K562 (cell line): Measurements from ENCODE around the gene RNF207. TPM values are rescaled to one million over a fixed set of nuclear protein-coding genes. Genes with fewer than 3 reads are reported as not detected.
A peak's percentile ranks its signal among the peaks of the same experiment; 100 is the strongest.

Experiments
- ATAC-seq: fragments of 200-7000 bp; cut with Tn5 transposase; 3 replicates; pipeline ENCODE4 v1.9.1; 2020; ENCODE audit warnings: moderate library complexity
- BruUV-seq: library from RNA; stranded (reverse); fragments of 400-500 nt; replicated peaks from 2 replicates; lab custom pipeline; 2021; lab: Mats Ljungman, UMichigan
- CTCF ChIA-PET: fragments of 300-600 bp; formaldehyde crosslinking; extraction: SDS; loops from one replicate; lab custom pipeline; 2021; ENCODE audit warnings: low intra/inter-chr PET ratio; lab: Yijun Ruan, JAX
- POLR2A ChIA-PET: fragments of 300-600, 350-650 bp; sonication (Branson Sonifier 250); formaldehyde crosslinking; extraction: SDS; loops from one replicate; lab custom pipeline; 2021; ENCODE audit warnings: antibody characterized with exemption, inconsistent platforms; lab: Yijun Ruan, JAX
- DNase-seq, 4 experiments: peaks; one replicate each; pipeline versions ENCODE4 v3.0.0 to v3.0.0-alpha.2; 2011 to 2018; ENCODE audit warnings: low spot score in 3 of 4, mixed read lengths in 3 of 4; ENCODE audit errors: extremely low read depth in 1 of 4
- FAIRE-seq: peaks from 2 replicates; lab custom pipeline; 2011; peaks lifted over from hg19 to GRCh38; lab: Jason Lieb, UNC
- H2AFZ ChIP-seq: 2 replicates; pipeline ENCODE4 v1.6.0; 2011; ENCODE audit warnings: low read depth, low read length, control low read depth, inconsistent platforms
- H3K27ac ChIP-seq: fragments of 200-600 bp; 3 replicates; pipeline ENCODE4 v1.8.0; 2011; ENCODE audit warnings: low read depth, mild to moderate bottlenecking, control low read depth, inconsistent platforms, low read length, moderate library complexity, mixed read lengths; ENCODE audit errors: extremely low read depth
- H3K27me3 ChIP-seq, 2 experiments: fragments of 300-600 bp in 1 of 2; 2 replicates in 1 of 2; 3 replicates in 1 of 2; pipeline versions ENCODE4 v1.6.0 to v1.8.0; 2011; ENCODE audit warnings: inconsistent platforms in 2 of 2, low read length in 2 of 2, mild to moderate bottlenecking in 1 of 2, mixed read lengths in 1 of 2, moderate library complexity in 1 of 2; ENCODE audit not compliant: control insufficient read depth in 2 of 2, insufficient read depth in 2 of 2
- H3K36me3 ChIP-seq: fragments of 300-600 bp; 3 replicates; pipeline ENCODE4 v1.8.0; 2011; ENCODE audit warnings: mild to moderate bottlenecking, low read length, inconsistent platforms; ENCODE audit not compliant: control insufficient read depth, insufficient read depth
- H3K4me1 ChIP-seq, 2 experiments: fragments of 200-600 bp in 1 of 2; replicated peaks in 1 of 2; 2 replicates in 1 of 2; 3 replicates in 1 of 2; pipeline versions ENCODE4 v1.5.1 to v1.8.0; 2011; ENCODE audit warnings: inconsistent platforms in 2 of 2, low read length in 2 of 2, mild to moderate bottlenecking in 1 of 2, mixed read lengths in 1 of 2, moderate library complexity in 1 of 2; ENCODE audit not compliant: control insufficient read depth in 2 of 2, insufficient read depth in 2 of 2
- H3K4me2 ChIP-seq: 2 replicates; pipeline ENCODE4 v1.6.1; 2011; ENCODE audit warnings: low read length, control low read depth, inconsistent platforms, mixed read lengths; ENCODE audit not compliant: insufficient read depth
- H3K4me3 ChIP-seq: fragments of 200-600 bp; sonication (generic), shearing (Covaris generic); 2 replicates; pipeline ENCODE4 v1.5.1; 2016; ENCODE audit warnings: control low read depth, inconsistent platforms
- H3K79me2 ChIP-seq: fragments of 200-600 bp; 3 replicates; pipeline ENCODE4 v1.8.0; 2011; ENCODE audit warnings: low read length, inconsistent platforms; ENCODE audit not compliant: control insufficient read depth, insufficient read depth
- H3K9ac ChIP-seq, 2 experiments: 2 replicates each; pipeline versions ENCODE4 v1.6.0 to v1.6.1; 2011; ENCODE audit warnings: low read depth in 2 of 2, low read length in 2 of 2, control low read depth in 1 of 2, inconsistent platforms in 1 of 2, mild to moderate bottlenecking in 1 of 2, mixed read lengths in 1 of 2; ENCODE audit not compliant: insufficient read depth in 1 of 2
- H3K9me1 ChIP-seq: one replicate; pipeline ENCODE4 v1.6.0; 2011; ENCODE audit warnings: inconsistent platforms, mild to moderate bottlenecking, low read length, moderate library complexity; ENCODE audit not compliant: control insufficient read depth, insufficient read depth
- H3K9me3 ChIP-seq: replicated peaks from 2 replicates; pipeline ENCODE4 v1.5.1; 2011; ENCODE audit warnings: low read depth, low read length, inconsistent platforms; ENCODE audit not compliant: control insufficient read depth, insufficient read depth
- H4K20me1 ChIP-seq: replicated peaks from 2 replicates; pipeline ENCODE4 v1.6.1; 2011; ENCODE audit warnings: low read length, inconsistent platforms, mixed read lengths; ENCODE audit not compliant: control insufficient read depth, insufficient read depth
- CCNT2 ChIP-seq: IDR thresholded peaks from 2 replicates; pipeline ENCODE4 v1.6.1; 2011; ENCODE audit warnings: borderline replicate concordance, low read depth, mild to moderate bottlenecking, moderate library complexity, mixed read lengths, low read length; ENCODE audit not compliant: insufficient read length; ENCODE audit errors: extremely low read depth
- CTBP1 ChIP-seq: fragments of 450-650 bp; IDR thresholded peaks from 2 replicates; pipeline ENCODE4 v1.6.1; 2016; ENCODE audit warnings: borderline replicate concordance
- DLX4 ChIP-seq: fragments of 250-450 bp; sonication (Bioruptor Pico); IDR thresholded peaks from 2 replicates; pipeline ENCODE4 v1.6.1; 2021; ENCODE audit warnings: mild to moderate bottlenecking
- ELF4 ChIP-seq: fragments of 450-650 bp; formaldehyde crosslinking; IDR thresholded peaks from 2 replicates; pipeline ENCODE4 v1.4.0; 2022; ENCODE audit warnings: missing genetic modification characterization
- KDM2B ChIP-seq: fragments of 250-450 bp; sonication (Bioruptor Pico); IDR thresholded peaks from 2 replicates; pipeline ENCODE4 v1.8.0; 2021; ENCODE audit warnings: mild to moderate bottlenecking, moderate library complexity
- MCM7 ChIP-seq, 2 experiments: fragments of 450-650 bp; IDR thresholded peaks; 2 replicates each; pipeline ENCODE4 v1.6.1; 2016 to 2018
- NFIC ChIP-seq: fragments of 450-650 bp; IDR thresholded peaks from 2 replicates; pipeline ENCODE4 v1.6.1; 2017; ENCODE audit warnings: mild to moderate bottlenecking, inconsistent platforms
- PHF8 ChIP-seq: fragments of 200-600 bp; sonication (generic); IDR thresholded peaks from 2 replicates; pipeline ENCODE4 v1.6.1; 2012; ENCODE audit warnings: mixed run types, mild to moderate bottlenecking, inconsistent platforms, low read length, moderate library complexity, borderline replicate concordance
- RB1 ChIP-seq: fragments of 450-650 bp; IDR thresholded peaks from 2 replicates; pipeline ENCODE4 v1.6.1; 2017; ENCODE audit warnings: low read depth, mild to moderate bottlenecking
- U2AF1 ChIP-seq: fragments of 200-400 bp; formaldehyde crosslinking; optimal IDR thresholded peaks from 2 replicates; pipeline ENCODE3; 2017; ENCODE audit warnings: mild to moderate bottlenecking, low read depth, low read length, moderate library complexity
- ZNF143 ChIP-seq: sonication (generic); formaldehyde crosslinking; IDR thresholded peaks from 2 replicates; pipeline ENCODE4 v1.9.0; 2022; ENCODE audit warnings: mild to moderate bottlenecking, missing genetic modification reagents
- ZNF263 ChIP-seq: sonication (generic); formaldehyde crosslinking; IDR thresholded peaks from 2 replicates; pipeline ENCODE4 v1.8.0; 2022; ENCODE audit warnings: mild to moderate bottlenecking, missing genetic modification reagents, borderline replicate concordance
- WGBS: fragments of 100-300 bp; shearing (Covaris generic); methylation state at CpG from one replicate; pipeline ENCODE4 v1.1.6; 2016; ENCODE audit warnings: low coverage, mixed read lengths; ENCODE audit not compliant: insufficient coverage; ENCODE audit errors: missing lambda C conversion rate; 5-methylcytosine and 5-hydroxymethylcytosine counted together
- in situ Hi-C: fragments of 300-500 bp; cut with MboI; formaldehyde crosslinking; loops from 4 replicates; pipeline ENCODE4 v1.15.0; 2018; ENCODE audit warnings: inconsistent platforms, mixed read lengths
- intact Hi-C: fragments of 100-400 bp; cut with micrococcal nuclease; formaldehyde crosslinking; loops from 2 replicates; pipeline ENCODE4 v1.14.2; 2022
- polyA plus RNA-seq, 8 experiments: library from polyadenylated mRNA; depleted of rRNA in 4 of 8; stranded (reverse) in 5 of 8; unstranded in 3 of 8; fragments of >200 nt; fragmentation: Nextera tagmentation in 2 of 8; fragmentation: Illumina TruSeq in 1 of 8; extraction: Ambion mirVana in 2 of 8; extraction: Trizol in 1 of 8; gene quantifications; 2 replicates each; pipeline versions ENCODE4 v1.2.1 to v1.2.3, GENCODE V29; 2011 to 2014; ENCODE audit warnings: inconsistent platforms in 1 of 8, missing spikeins in 1 of 8
- total RNA-seq, 7 experiments: library from RNA; depleted of rRNA in 6 of 7; stranded (reverse); fragments of >200 nt in 6 of 7; fragmentation: Illumina TruSeq in 2 of 7; extraction: Trizol in 2 of 7; gene quantifications; 2 replicates each; pipeline versions ENCODE4 v1.2.1 to v1.2.3, GENCODE V29; 2011 to 2021; ENCODE audit warnings: low replicate concordance in 1 of 7
- TF ChIP-seq, protein P1 (sequence below): fragments of 250-450 bp; sonication (Bioruptor Pico); IDR thresholded peaks from 2 replicates; pipeline ENCODE4 v1.8.0; 2021; ENCODE audit warnings: moderate library complexity, mild to moderate bottlenecking, inconsistent platforms
- TF ChIP-seq, protein P2 (sequence below), 3 experiments: fragments of 200-800 bp in 1 of 3; sonication (Bioruptor generic) in 1 of 3; sonication (generic) in 1 of 3; formaldehyde crosslinking in 1 of 3; IDR thresholded peaks; 2 replicates each; pipeline versions ENCODE4 v1.6.1 to v1.8.0; 2016 to 2022; ENCODE audit warnings: mild to moderate bottlenecking in 2 of 3, missing compliant biosample characterization in 2 of 3, missing genetic modification characterization in 2 of 3, missing genetic modification reagents in 1 of 3
- TF ChIP-seq, protein P3 (sequence below): sonication (generic); formaldehyde crosslinking; IDR thresholded peaks from 2 replicates; pipeline ENCODE4 v1.5.0; 2020; ENCODE audit warnings: missing genetic modification reagents
- TF ChIP-seq, protein P4 (sequence below), 2 experiments: fragments of 450-650 bp in 1 of 2; sonication (generic) in 1 of 2; formaldehyde crosslinking; conservative IDR thresholded peaks; 2 replicates each; pipeline versions ENCODE4 v1.4.0 to v1.8.1; 2020 to 2022; ENCODE audit warnings: mild to moderate bottlenecking in 1 of 2, missing genetic modification reagents in 1 of 2

RNF207 gene
- total and polyA plus RNA-seq, 9 of the 15 experiments (the other 6 are each of a cell fraction or from before 2014, with no cell fraction given), result 2.7 to 30.6 (median 12.9) TPM

GRCh38 chr1:6260433-6260934 is 54.6 kb downstream of the RNF207 start:
- ChIA-PET CTCF (no interaction called here), POLR2A (no interaction called here)
- ATAC-seq, result peak; percentile 39
- no peaks in the 10 kb centered on the region; the same call in 1 of the 3 replicates for H3K36me3 ChIP-seq
- no peaks in the 10 kb centered on the region for H3K9me1 ChIP-seq
- in situ Hi-C loops, result loop anchor here (25.0 kb wide), 1 partner anchor 952 kb away; no protein-coding TSS in a partner anchor
- no peaks in the 10 kb centered on the region for H3K9me3 ChIP-seq
- H3K9ac ChIP-seq, result peak overlapping the region; percentile 16 to 84; a peak in 3 of 4 replicates
- peak overlapping the region; percentile 60; the same call in 1 of the 2 replicates for H2AFZ ChIP-seq
- under 1% methylated on average over 33 of the region's 61 CpGs for WGBS
- intact Hi-C loops, result no loop called here
- peak overlapping the region; percentile 50 for H3K4me3 ChIP-seq
- H3K27ac ChIP-seq, result no peak overlapping the region
- peaks cover 26% of the 10 kb centered on the region for H4K20me1 ChIP-seq
- H3K79me2 ChIP-seq, result no peaks in the 10 kb centered on the region
- peak; percentile 60 to 82 (median 71) for DNase-seq
- H3K27me3 ChIP-seq, result peaks cover 0 to 15% of the 10 kb centered on the region in 2 experiments; a peak in 2 of 5 replicates
- H3K4me1 ChIP-seq, result peaks cover 0 to 66% of the 10 kb centered on the region in 2 experiments; a peak in 3 of 5 replicates
- BruUV-seq, result no TSS peak
- H3K4me2 ChIP-seq, result peak overlapping the region; percentile 50; the same call in 1 of the 2 replicates
- no peak for FAIRE-seq
- TF ChIP-seq MCM7 (IDR thresholded peaks at IDR 0.05) (no peak), DLX4 (CRISPR knock-in tag) (no peak), RB1 (peak; percentile 20; the same call in 1 of the 2 replicates), U2AF1 (peak; percentile 34), ZNF143 (no peak), CTBP1 (peak; percentile 6; the same call in 1 of the 2 replicates), KDM2B (CRISPR knock-in tag) (peak; percentile 94), ZNF263 (CRISPR knock-in tag) (peak; percentile 89), CCNT2 (peak; percentile 10), NFIC (peak; percentile 27; the same call in 1 of the 2 replicates), PHF8 (peak; percentile 26; the same call in 1 of the 2 replicates), ELF4 (CRISPR knock-in tag) (no peak)
- TF ChIP-seq, protein P1, sequence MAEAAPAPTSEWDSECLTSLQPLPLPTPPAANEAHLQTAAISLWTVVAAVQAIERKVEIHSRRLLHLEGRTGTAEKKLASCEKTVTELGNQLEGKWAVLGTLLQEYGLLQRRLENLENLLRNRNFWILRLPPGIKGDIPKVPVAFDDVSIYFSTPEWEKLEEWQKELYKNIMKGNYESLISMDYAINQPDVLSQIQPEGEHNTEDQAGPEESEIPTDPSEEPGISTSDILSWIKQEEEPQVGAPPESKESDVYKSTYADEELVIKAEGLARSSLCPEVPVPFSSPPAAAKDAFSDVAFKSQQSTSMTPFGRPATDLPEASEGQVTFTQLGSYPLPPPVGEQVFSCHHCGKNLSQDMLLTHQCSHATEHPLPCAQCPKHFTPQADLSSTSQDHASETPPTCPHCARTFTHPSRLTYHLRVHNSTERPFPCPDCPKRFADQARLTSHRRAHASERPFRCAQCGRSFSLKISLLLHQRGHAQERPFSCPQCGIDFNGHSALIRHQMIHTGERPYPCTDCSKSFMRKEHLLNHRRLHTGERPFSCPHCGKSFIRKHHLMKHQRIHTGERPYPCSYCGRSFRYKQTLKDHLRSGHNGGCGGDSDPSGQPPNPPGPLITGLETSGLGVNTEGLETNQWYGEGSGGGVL (CRISPR knock-in tag), result no peak
- TF ChIP-seq, protein P2, sequence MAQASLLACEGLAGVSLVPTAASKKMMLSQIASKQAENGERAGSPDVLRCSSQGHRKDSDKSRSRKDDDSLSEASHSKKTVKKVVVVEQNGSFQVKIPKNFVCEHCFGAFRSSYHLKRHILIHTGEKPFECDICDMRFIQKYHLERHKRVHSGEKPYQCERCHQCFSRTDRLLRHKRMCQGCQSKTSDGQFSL (CRISPR knock-in tag; IDR thresholded peaks at IDR 0.05), result 0 out of 2 replicates have a peak, but pooled peaks have one; percentile 14
- TF ChIP-seq, protein P2 (tag; IDR thresholded peaks at IDR 0.05), result no peak
- TF ChIP-seq, protein P3, sequence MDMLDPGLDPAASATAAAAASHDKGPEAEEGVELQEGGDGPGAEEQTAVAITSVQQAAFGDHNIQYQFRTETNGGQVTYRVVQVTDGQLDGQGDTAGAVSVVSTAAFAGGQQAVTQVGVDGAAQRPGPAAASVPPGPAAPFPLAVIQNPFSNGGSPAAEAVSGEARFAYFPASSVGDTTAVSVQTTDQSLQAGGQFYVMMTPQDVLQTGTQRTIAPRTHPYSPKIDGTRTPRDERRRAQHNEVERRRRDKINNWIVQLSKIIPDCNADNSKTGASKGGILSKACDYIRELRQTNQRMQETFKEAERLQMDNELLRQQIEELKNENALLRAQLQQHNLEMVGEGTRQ (CRISPR knock-in tag), result no peak
- TF ChIP-seq, protein P4, sequence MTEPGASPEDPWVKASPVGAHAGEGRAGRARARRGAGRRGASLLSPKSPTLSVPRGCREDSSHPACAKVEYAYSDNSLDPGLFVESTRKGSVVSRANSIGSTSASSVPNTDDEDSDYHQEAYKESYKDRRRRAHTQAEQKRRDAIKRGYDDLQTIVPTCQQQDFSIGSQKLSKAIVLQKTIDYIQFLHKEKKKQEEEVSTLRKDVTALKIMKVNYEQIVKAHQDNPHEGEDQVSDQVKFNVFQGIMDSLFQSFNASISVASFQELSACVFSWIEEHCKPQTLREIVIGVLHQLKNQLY (CRISPR knock-in tag; conservative IDR thresholded peaks at IDR 0.05), result no peak
